IMR-90 (cell line): Measurements from ENCODE around the gene TNS3. TPM values are rescaled to one million over a fixed set of nuclear protein-coding genes. Genes with fewer than 3 reads are reported as not detected.

Source experiments
- ATAC-seq: fragments of 200-7000 bp; cut with Tn5 transposase; 2 replicates; pipeline ENCODE4 v1.9.1; 2020; ENCODE audit warnings: low read depth, mild to moderate bottlenecking, moderate library complexity
- BruUV-seq: library from RNA; stranded (reverse); fragments of 400-500 nt; replicated peaks from 2 replicates; lab custom pipeline; 2021; lab: Mats Ljungman, UMichigan
- CTCF ChIA-PET: fragments of 300-600 bp; formaldehyde crosslinking; extraction: SDS; loops from one replicate; lab custom pipeline; 2021; ENCODE audit warnings: antibody characterized with exemption; lab: Yijun Ruan, JAX
- POLR2A ChIA-PET: fragments of 300-600 bp; sonication (Branson Sonifier 250); formaldehyde crosslinking; loops from one replicate; lab custom pipeline; 2022; ENCODE audit warnings: antibody characterized with exemption; ENCODE audit not compliant: unreplicated experiment; lab: Charles Lee
- DNase-seq: peaks from one replicate; pipeline ENCODE4 v3.0.0; 2013
- H2AFZ ChIP-seq: replicated peaks from 2 replicates; pipeline ENCODE3; 2013; ENCODE audit warnings: low read length, mild to moderate bottlenecking; ENCODE audit not compliant: poor library complexity
- H2AK5ac ChIP-seq: 2 replicates; pipeline ENCODE4 v1.6.1; 2013; ENCODE audit warnings: low read depth, low read length, inconsistent platforms
- H2AK9ac ChIP-seq: replicated peaks from 2 replicates; pipeline ENCODE3; 2013; ENCODE audit warnings: mild to moderate bottlenecking, low read depth, low read length, moderate library complexity; ENCODE audit not compliant: poor library complexity
- H2BK120ac ChIP-seq: 2 replicates; pipeline ENCODE4 v1.6.1; 2013; ENCODE audit warnings: low read depth, low read length, inconsistent platforms
- H2BK15ac ChIP-seq: 3 replicates; pipeline ENCODE4 v1.6.1; 2013; ENCODE audit warnings: low read depth, low read length, inconsistent platforms
- H2BK20ac ChIP-seq: 2 replicates; pipeline ENCODE4 v1.6.1; 2013; ENCODE audit warnings: low read depth, mild to moderate bottlenecking, inconsistent platforms, low read length, moderate library complexity
- H2BK5ac ChIP-seq: 2 replicates; pipeline ENCODE4 v1.6.1; 2013; ENCODE audit warnings: mild to moderate bottlenecking, low read depth, low read length, inconsistent platforms; ENCODE audit not compliant: poor library complexity, severe bottlenecking
- H3K14ac ChIP-seq: replicated peaks from 2 replicates; pipeline ENCODE4 v1.6.1; 2013; ENCODE audit warnings: low read depth, low read length, inconsistent platforms
- H3K18ac ChIP-seq: 2 replicates; pipeline ENCODE4 v1.6.1; 2013; ENCODE audit warnings: low read depth, low read length, control low read depth
- H3K23ac ChIP-seq: 2 replicates; pipeline ENCODE4 v1.6.1; 2013; ENCODE audit warnings: low read depth, low read length, inconsistent platforms
- H3K27ac ChIP-seq: 2 replicates; pipeline ENCODE4 v1.5.1; 2013; ENCODE audit warnings: mild to moderate bottlenecking, control low read depth, low read length; ENCODE audit not compliant: insufficient read depth
- H3K27me3 ChIP-seq: 2 replicates; pipeline ENCODE4 v1.6.1; 2013; ENCODE audit warnings: low read length; ENCODE audit not compliant: control insufficient read depth, insufficient read depth
- H3K36me3 ChIP-seq: 2 replicates; pipeline ENCODE4 v1.6.1; 2013; ENCODE audit warnings: low read length, mixed read lengths; ENCODE audit not compliant: control insufficient read depth, insufficient read depth
- H3K4ac ChIP-seq: 2 replicates; pipeline ENCODE4 v1.6.1; 2013; ENCODE audit warnings: low read depth, low read length, inconsistent platforms
- H3K4me1 ChIP-seq: 2 replicates; pipeline ENCODE4 v1.6.1; 2013; ENCODE audit warnings: low read length, mixed read lengths; ENCODE audit not compliant: control insufficient read depth, insufficient read depth
- H3K4me2 ChIP-seq: 2 replicates; pipeline ENCODE4 v1.6.1; 2013; ENCODE audit warnings: low read depth, mild to moderate bottlenecking, control low read depth, low read length, moderate library complexity
- H3K4me3 ChIP-seq: 2 replicates; pipeline ENCODE4 v1.5.1; 2013; ENCODE audit warnings: low read depth, mild to moderate bottlenecking, control low read depth, low read length, moderate library complexity; ENCODE audit not compliant: insufficient read depth
- H3K56ac ChIP-seq: 2 replicates; pipeline ENCODE4 v1.6.1; 2013; ENCODE audit warnings: low read length, inconsistent platforms; ENCODE audit not compliant: insufficient read depth; ENCODE audit errors: extremely low read depth
- H3K79me1 ChIP-seq, 2 experiments: 2 replicates each; pipeline ENCODE4 v1.6.1; 2013; ENCODE audit warnings: low read length in 2 of 2, inconsistent platforms in 1 of 2, low read depth in 1 of 2
- H3K9ac ChIP-seq: 2 replicates; pipeline ENCODE4 v1.6.1; 2013; ENCODE audit warnings: low read depth, low read length, control low read depth
- H3K9me1 ChIP-seq: 2 replicates; pipeline ENCODE4 v1.6.1; 2013; ENCODE audit warnings: low read length, inconsistent platforms; ENCODE audit not compliant: insufficient read depth
- H3K9me3 ChIP-seq: 2 replicates; pipeline ENCODE4 v1.6.1; 2013; ENCODE audit warnings: low read length; ENCODE audit not compliant: control insufficient read depth, insufficient read depth
- H4K20me1 ChIP-seq: 2 replicates; pipeline ENCODE4 v1.6.1; 2013; ENCODE audit warnings: low read length, inconsistent platforms; ENCODE audit not compliant: insufficient read depth
- H4K5ac ChIP-seq: 2 replicates; pipeline ENCODE4 v1.6.1; 2013; ENCODE audit warnings: mild to moderate bottlenecking, low read depth, low read length, control low read depth
- H4K8ac ChIP-seq, 2 experiments: 2 replicates each; pipeline ENCODE4 v1.6.1; 2013; ENCODE audit warnings: low read depth in 2 of 2, low read length in 2 of 2, control low read depth in 1 of 2, inconsistent platforms in 1 of 2
- H4K91ac ChIP-seq: 2 replicates; pipeline ENCODE4 v1.6.1; 2013; ENCODE audit warnings: low read depth, low read length, inconsistent platforms; ENCODE audit not compliant: insufficient read depth
- BHLHE40 ChIP-seq: fragments of 150-350 bp; IDR thresholded peaks from 2 replicates; pipeline ENCODE4 v1.6.1; 2016; ENCODE audit warnings: mild to moderate bottlenecking, low read depth, low read length
- CEBPB ChIP-seq: IDR thresholded peaks from 2 replicates; pipeline ENCODE4 v1.6.1; 2012; ENCODE audit warnings: low read depth, low read length, improper control_type of control experiment
- CHD1 ChIP-seq: IDR thresholded peaks from 2 replicates; pipeline ENCODE4 v1.6.1; 2012; ENCODE audit warnings: low read depth, low read length, improper control_type of control experiment
- FOS ChIP-seq: fragments of 150-350 bp; IDR thresholded peaks from 2 replicates; pipeline ENCODE4 v1.6.1; 2016; ENCODE audit warnings: low read depth, low read length
- MAFK ChIP-seq: IDR thresholded peaks from 2 replicates; pipeline ENCODE4 v1.6.1; 2012; ENCODE audit warnings: low read depth, low read length, improper control_type of control experiment
- MAZ ChIP-seq: IDR thresholded peaks from 2 replicates; pipeline ENCODE4 v1.6.1; 2012; ENCODE audit warnings: low read depth, mild to moderate bottlenecking, low read length, improper control_type of control experiment, moderate library complexity, borderline replicate concordance
- MXI1 ChIP-seq: IDR thresholded peaks from 2 replicates; pipeline ENCODE4 v1.6.1; 2012; ENCODE audit warnings: low read depth, mild to moderate bottlenecking, low read length, moderate library complexity, borderline replicate concordance
- NFE2L2 ChIP-seq: fragments of 150-350 bp; IDR thresholded peaks from 2 replicates; pipeline ENCODE4 v1.6.1; 2016; ENCODE audit warnings: low read depth, mild to moderate bottlenecking, low read length
- POLR2A ChIP-seq: IDR thresholded peaks from 2 replicates; pipeline ENCODE4 v1.6.1; 2012; ENCODE audit warnings: mild to moderate bottlenecking, low read depth, low read length
- RCOR1 ChIP-seq: IDR thresholded peaks from 2 replicates; pipeline ENCODE4 v1.6.1; 2012; ENCODE audit warnings: mild to moderate bottlenecking, low read length, improper control_type of control experiment; ENCODE audit not compliant: insufficient replicate concordance
- SMC3 ChIP-seq: fragments of 150-350 bp; IDR thresholded peaks from 2 replicates; pipeline ENCODE4 v1.6.1; 2016; ENCODE audit warnings: low read depth, mild to moderate bottlenecking, antibody characterized with exemption, low read length, moderate library complexity
- WGBS, 2 experiments: methylation state at CpG; one replicate each; pipeline versions ENCODE4 v1.1.5 to v1.1.7; 2013; ENCODE audit warnings: missing lambda C conversion rate in 2 of 2; ENCODE audit not compliant: insufficient read length in 1 of 2; ENCODE audit errors: extremely low coverage in 2 of 2; 5-methylcytosine and 5-hydroxymethylcytosine counted together
- dilution Hi-C: fragments of 300-500 bp; cut with HindIII; formaldehyde crosslinking; loops from one replicate; pipeline ENCODE4 v1.14.3; 2018; ENCODE audit warnings: low sequenced_read_pairs; ENCODE audit not compliant: unreplicated experiment
- in situ Hi-C: fragments of 300-500 bp; cut with MboI; formaldehyde crosslinking; loops from 3 replicates; pipeline ENCODE4 v1.14.3; 2019; ENCODE audit warnings: low sequenced_read_pairs, inconsistent platforms, mixed read lengths
- intact Hi-C: fragments of 100-400 bp; cut with micrococcal nuclease; formaldehyde crosslinking; loops from 2 replicates; pipeline ENCODE4 v1.10.0; 2022
- polyA plus RNA-seq, 3 experiments: library from polyadenylated mRNA; depleted of rRNA; stranded (reverse); fragments of >200 nt; gene quantifications; 2 replicates each; pipeline ENCODE4 v1.2.3, GENCODE V29; 2012; ENCODE audit warnings: low replicate concordance in 1 of 3
- total RNA-seq: library from RNA; depleted of rRNA; stranded (reverse); fragments of >200 nt; gene quantifications from 2 replicates; pipeline ENCODE4 v1.2.3, GENCODE V29; 2012
- TF ChIP-seq, protein P1 (sequence below): conservative IDR thresholded peaks from 2 replicates; pipeline ENCODE4 v1.5.1; 2012; ENCODE audit warnings: mild to moderate bottlenecking, low read depth, low read length, improper control_type of control experiment
- TF ChIP-seq, protein P2 (sequence below): fragments of 150-350 bp; IDR thresholded peaks from 2 replicates; pipeline ENCODE4 v1.6.1; 2017; ENCODE audit warnings: mild to moderate bottlenecking, antibody characterized with exemption, low read length, low read depth

TNS3 gene
- total and polyA plus RNA-seq, 2 of the 4 experiments (the other 2 are of a cell fraction) = 64.3 to 79.2 TPM

DNA sequence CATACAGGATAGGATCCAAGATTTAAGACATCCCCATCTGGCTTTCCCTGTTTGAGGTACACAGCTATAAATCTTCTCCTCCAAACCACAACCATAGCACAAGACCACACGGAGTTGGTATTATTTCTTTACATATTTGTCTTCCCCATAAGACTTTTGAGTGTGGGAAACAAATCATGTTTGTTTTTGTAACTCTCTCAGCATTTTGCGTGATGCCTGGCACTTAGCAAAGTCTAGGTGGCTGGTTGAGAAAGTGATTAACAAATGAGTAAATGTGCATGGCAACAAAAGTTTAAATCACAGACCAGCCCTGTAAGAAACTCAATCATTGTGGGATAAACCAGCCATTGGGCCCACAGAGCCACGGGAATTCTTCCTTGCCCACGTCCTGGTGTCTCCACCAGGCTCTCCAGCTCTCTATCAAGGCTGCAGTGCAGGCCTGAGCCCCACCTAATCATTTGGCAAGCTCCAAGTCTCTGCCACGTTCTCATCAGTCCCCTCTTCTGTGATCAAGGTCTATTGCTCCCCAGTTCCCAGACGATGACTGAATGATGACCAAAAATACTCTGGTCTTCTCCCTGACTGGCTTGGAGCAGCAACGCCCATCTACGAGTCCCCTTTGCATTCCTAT, 317.8 kb downstream of the TNS3 start (continued):
- no peak for TF ChIP-seq MXI1

DNA sequence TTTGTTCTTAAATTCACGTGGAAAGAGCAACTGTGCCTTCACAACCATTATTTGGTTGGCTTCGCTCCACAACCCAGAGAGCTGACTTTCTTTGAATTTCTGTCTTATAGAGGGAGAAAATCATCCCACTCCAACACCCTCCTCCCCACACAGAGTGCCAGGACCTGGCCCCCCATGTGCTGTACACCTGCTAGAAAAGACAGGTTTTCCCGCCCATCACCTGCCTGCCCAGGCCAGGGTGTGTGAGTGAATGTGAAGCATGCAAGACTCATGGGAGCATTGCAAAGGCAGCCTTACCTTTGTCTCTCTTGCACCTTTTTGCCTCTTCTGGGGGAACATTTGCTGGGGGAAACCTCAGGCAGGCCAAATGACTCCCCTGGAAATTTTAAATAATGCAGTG, 319.0 kb downstream of the TNS3 start:
- BruUV-seq = no TSS peak
- H3K4ac ChIP-seq = no peak overlapping the region
- in situ Hi-C loops (loop anchor here (10.0 to 25.0 kb wide), 3 partner anchors 552 to 849 kb away; partner anchors contain the start of gene PKD1L1), intact Hi-C loops (loop anchor here (10.0 kb wide), 2 partner anchors 312 to 682 kb away; partner anchors contain the start of gene PKD1L1), dilution Hi-C loops (no loop called here)
- H3K27me3 ChIP-seq = no peaks in the 10 kb centered on the region
- H4K5ac ChIP-seq = no peak overlapping the region
- no peak overlapping the region for H3K27ac ChIP-seq
- ChIA-PET CTCF (no interaction called here), POLR2A (no interaction called here)
- H3K36me3 ChIP-seq = peaks cover under 1% of the 10 kb centered on the region; the same call in 1 of the 2 replicates
- H2BK15ac ChIP-seq = no peak overlapping the region
- no peak overlapping the region for H2BK120ac ChIP-seq
- H4K8ac ChIP-seq = no peak overlapping the region
- H3K4me2 ChIP-seq = no peak overlapping the region
- no CpG with 5 or more reads among the region's 3 CpGs for WGBS, 2 experiments
- H3K9me3 ChIP-seq = peaks cover under 1% of the 10 kb centered on the region; the same call in 1 of the 2 replicates
- peaks cover 7% of the 10 kb centered on the region; the same call in 1 of the 2 replicates for H3K9me1 ChIP-seq
- no peaks in the 10 kb centered on the region for H3K79me1 ChIP-seq
- no peak overlapping the region for H3K56ac ChIP-seq
- H2AK5ac ChIP-seq = no peak overlapping the region
- H3K23ac ChIP-seq = no peak overlapping the region
- H3K4me1 ChIP-seq = peaks cover 5% of the 10 kb centered on the region; the same call in 1 of the 2 replicates
- no peak overlapping the region for H3K14ac ChIP-seq
- H3K9ac ChIP-seq = no peak overlapping the region
- no peak overlapping the region for H2BK20ac ChIP-seq
- H4K20me1 ChIP-seq = no peaks in the 10 kb centered on the region
- H3K18ac ChIP-seq = no peak overlapping the region
- TF ChIP-seq NFE2L2 = no peak
- no peak for TF ChIP-seq MAFK
- TF ChIP-seq POLR2A = no peak
- no peak for TF ChIP-seq FOS
- no peak for TF ChIP-seq MXI1
- TF ChIP-seq BHLHE40 = no peak
- TF ChIP-seq CEBPB = no peak
- no peak for TF ChIP-seq SMC3
- no peak for TF ChIP-seq CHD1
- TF ChIP-seq RCOR1 = no peak
- no peak for TF ChIP-seq MAZ
- TF ChIP-seq, protein P1, sequence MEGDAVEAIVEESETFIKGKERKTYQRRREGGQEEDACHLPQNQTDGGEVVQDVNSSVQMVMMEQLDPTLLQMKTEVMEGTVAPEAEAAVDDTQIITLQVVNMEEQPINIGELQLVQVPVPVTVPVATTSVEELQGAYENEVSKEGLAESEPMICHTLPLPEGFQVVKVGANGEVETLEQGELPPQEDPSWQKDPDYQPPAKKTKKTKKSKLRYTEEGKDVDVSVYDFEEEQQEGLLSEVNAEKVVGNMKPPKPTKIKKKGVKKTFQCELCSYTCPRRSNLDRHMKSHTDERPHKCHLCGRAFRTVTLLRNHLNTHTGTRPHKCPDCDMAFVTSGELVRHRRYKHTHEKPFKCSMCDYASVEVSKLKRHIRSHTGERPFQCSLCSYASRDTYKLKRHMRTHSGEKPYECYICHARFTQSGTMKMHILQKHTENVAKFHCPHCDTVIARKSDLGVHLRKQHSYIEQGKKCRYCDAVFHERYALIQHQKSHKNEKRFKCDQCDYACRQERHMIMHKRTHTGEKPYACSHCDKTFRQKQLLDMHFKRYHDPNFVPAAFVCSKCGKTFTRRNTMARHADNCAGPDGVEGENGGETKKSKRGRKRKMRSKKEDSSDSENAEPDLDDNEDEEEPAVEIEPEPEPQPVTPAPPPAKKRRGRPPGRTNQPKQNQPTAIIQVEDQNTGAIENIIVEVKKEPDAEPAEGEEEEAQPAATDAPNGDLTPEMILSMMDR = no peak
- TF ChIP-seq, protein P2, sequence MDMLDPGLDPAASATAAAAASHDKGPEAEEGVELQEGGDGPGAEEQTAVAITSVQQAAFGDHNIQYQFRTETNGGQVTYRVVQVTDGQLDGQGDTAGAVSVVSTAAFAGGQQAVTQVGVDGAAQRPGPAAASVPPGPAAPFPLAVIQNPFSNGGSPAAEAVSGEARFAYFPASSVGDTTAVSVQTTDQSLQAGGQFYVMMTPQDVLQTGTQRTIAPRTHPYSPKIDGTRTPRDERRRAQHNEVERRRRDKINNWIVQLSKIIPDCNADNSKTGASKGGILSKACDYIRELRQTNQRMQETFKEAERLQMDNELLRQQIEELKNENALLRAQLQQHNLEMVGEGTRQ = no peak
- no peak overlapping the region for H4K91ac ChIP-seq
- no peak for DNase-seq
- H3K4me3 ChIP-seq = no peak overlapping the region
- no peak for ATAC-seq
- no peak overlapping the region for H2BK5ac ChIP-seq
- no peak overlapping the region for H2AK9ac ChIP-seq
- no peak overlapping the region for H2AFZ ChIP-seq
